Esophagus muscularis mucosa (tissue), 4 donors: ENCODE measurements around the gene METRNL. TPM values are rescaled to one million over a fixed set of nuclear protein-coding genes. Genes with fewer than 3 reads are reported as not detected.
"Not testable (repeated sequence)": the region's sequence is repeated elsewhere in the genome, so short reads cannot be mapped to it uniquely, and the experiment has no call there.

Experiments
- DNase-seq: peaks from one replicate; pipeline ENCODE4 v3.0.0-alpha.2; 2017; ENCODE audit errors: extremely low spot score
- H3K27ac ChIP-seq, 4 donors: fragments of 200-600 bp; sonication (generic); replicated peaks in 1 of 4; 1 replicate in 3 of 4; 2 replicates in 1 of 4; pipeline ENCODE4 v1.5.1; 2016 to 2019; ENCODE audit warnings: mild to moderate bottlenecking in 1 of 4
- H3K27me3 ChIP-seq, 4 donors: fragments of 200-600 bp; sonication (generic); one replicate each; pipeline versions ENCODE4 v1.5.1 to v1.6.0; 2016 to 2019
- H3K36me3 ChIP-seq, 4 donors: fragments of 200-600 bp; sonication (generic); one replicate each; pipeline ENCODE4 v1.5.1; 2016 to 2019
- H3K4me1 ChIP-seq, 4 donors: fragments of 200-600 bp; sonication (generic); one replicate each; pipeline ENCODE4 v1.5.1; 2016 to 2019
- H3K4me3 ChIP-seq, 4 donors: fragments of 200-600 bp; sonication (generic); 1 replicate in 2 of 4; 2 replicates in 2 of 4; pipeline ENCODE4 v1.5.1; 2016 to 2019; ENCODE audit warnings: mild to moderate bottlenecking in 4 of 4, moderate library complexity in 1 of 4
- H3K9me3 ChIP-seq, 4 donors: fragments of 200-600 bp; sonication (generic); 1 replicate in 3 of 4; 2 replicates in 1 of 4; pipeline ENCODE4 v1.5.1; 2016 to 2019
- CTCF ChIP-seq, 3 experiments: fragments of 200-600 bp in 2 of 3; fragments of 450-650 bp in 1 of 3; sonication (generic) in 2 of 3; IDR thresholded peaks; one replicate each; pipeline ENCODE4 v1.5.1; 2017 to 2019; ENCODE audit warnings: antibody characterized with exemption in 3 of 3, mild to moderate bottlenecking in 2 of 3, moderate library complexity in 1 of 3
- EP300 ChIP-seq: sonication (generic); formaldehyde crosslinking; IDR thresholded peaks from one replicate; pipeline ENCODE4 v1.6.1; 2017; ENCODE audit warnings: antibody characterized with exemption
- POLR2A ChIP-seq: fragments of 450-650 bp; IDR thresholded peaks from one replicate; pipeline ENCODE4 v1.6.1; 2017; ENCODE audit warnings: antibody characterized with exemption, moderate library complexity, mild to moderate bottlenecking, low read depth
- POLR2AphosphoS5 ChIP-seq, 2 donors: sonication (generic); formaldehyde crosslinking; IDR thresholded peaks; one replicate each; pipeline ENCODE4 v1.6.1; 2017; ENCODE audit warnings: antibody characterized with exemption in 2 of 2
- WGBS: methylation state at CpG from one replicate; pipeline ENCODE4 v1.1.5; 2018; 5-methylcytosine and 5-hydroxymethylcytosine counted together
- intact Hi-C: fragments of 100-400 bp; cut with DNase I; formaldehyde crosslinking; loops from one replicate; pipeline ENCODE4 v1.15.1; 2023
- total RNA-seq, 4 donors: library from RNA; depleted of rRNA; stranded (reverse); fragments of >200 nt; gene quantifications; one replicate each; pipeline versions ENCODE4 v1.1.0 to v1.2.1, GENCODE V29; 2016

Gene METRNL
- total RNA-seq, 4 donors from 2014 or later: 36.5 to 124 (median 61.5) TPM

GRCh38 chr17:83046448-83047181, 32.8 kb upstream of the METRNL start:
- 93% methylated on average over 12 of the region's 12 CpGs for WGBS
- no peak for TF ChIP-seq CTCF (IDR thresholded peaks at IDR 0.05)
- TF ChIP-seq EP300: no peak
- no peak for TF ChIP-seq POLR2A
- no peak for TF ChIP-seq POLR2AphosphoS5 (IDR thresholded peaks at IDR 0.05)
- peaks cover 4 to 9% (median 8%) of the 10 kb centered on the region in 4 donors for H3K4me1 ChIP-seq
- H3K27me3 ChIP-seq: no peaks in the 10 kb centered on the region
- peaks cover 0 to 14% (median 3%) of the 10 kb centered on the region in 4 donors for H3K9me3 ChIP-seq
- H3K27ac ChIP-seq: no peak overlapping the region
- no peak for DNase-seq
- no peak overlapping the region for H3K4me3 ChIP-seq
- intact Hi-C loops: no loop called here
- peaks cover 0 to 17% (median 10%) of the 10 kb centered on the region in 4 donors for H3K36me3 ChIP-seq

GRCh38 chr17:83047182-83047478, 32.3 kb upstream of the METRNL start:
- H3K9me3 ChIP-seq: peaks cover 0 to 9% (median under 1%) of the 10 kb centered on the region in 4 donors
- 76% methylated on average over 2 of the region's 2 CpGs for WGBS
- no peak overlapping the region for H3K4me3 ChIP-seq
- TF ChIP-seq POLR2AphosphoS5 (IDR thresholded peaks at IDR 0.05) (no peak), POLR2A (no peak), CTCF (IDR thresholded peaks at IDR 0.05) (no peak), EP300 (no peak)
- DNase-seq: no peak
- H3K36me3 ChIP-seq: peaks cover 0 to 14% (median 6%) of the 10 kb centered on the region in 4 donors
- peaks cover 6 to 12% (median 11%) of the 10 kb centered on the region in 4 donors for H3K4me1 ChIP-seq
- H3K27ac ChIP-seq: no peak overlapping the region
- no peaks in the 10 kb centered on the region for H3K27me3 ChIP-seq
- intact Hi-C loops: no loop called here

- Histone ChIP-seq H3K27ac (peak overlapping the region in 2 of 4 donors; percentile 45 to 49), H3K4me1 (peaks cover 11 to 18% (median 17%) of the 10 kb centered on the region in 4 donors)
- H3K36me3 ChIP-seq, intact Hi-C loops, H3K9me3 ChIP-seq, H3K4me3 ChIP-seq, DNase-seq, H3K27me3 ChIP-seq: not testable (repeated sequence)
- WGBS: 87% methylated on average over 12 of the region's 12 CpGs
These were observed 31.5 kb upstream of the METRNL start for GRCh38 chr17:83047818-83048475.

- DNase-seq: no peak
These were observed 28.6 kb upstream of the METRNL start for GRCh38 chr17:83050651-83051395.

More at GRCh38 chr17:83050651-83051395, 28.6 kb upstream of the METRNL start:
- peaks cover 0 to 8% (median 3%) of the 10 kb centered on the region in 4 donors for H3K36me3 ChIP-seq
- no peak for TF ChIP-seq CTCF (IDR thresholded peaks at IDR 0.05)
- TF ChIP-seq POLR2AphosphoS5 (IDR thresholded peaks at IDR 0.05): no peak
- TF ChIP-seq POLR2A: no peak
- no peak for TF ChIP-seq EP300
- no peaks in the 10 kb centered on the region for H3K9me3 ChIP-seq
- H3K4me1 ChIP-seq: peaks cover 20 to 34% (median 23%) of the 10 kb centered on the region in 4 donors
- peak overlapping the region; percentile 73 to 87 (median 86) for H3K27ac ChIP-seq
- peak overlapping the region; percentile 76 to 89 (median 84) for H3K4me3 ChIP-seq
- H3K27me3 ChIP-seq: no peaks in the 10 kb centered on the region
- intact Hi-C loops: no loop called here
- 32% methylated on average over 46 of the region's 55 CpGs for WGBS
